Neutrophil (primary cell): Measurements from ENCODE around the gene CCDC40.

Source experiments
- H3K27ac ChIP-seq: fragments of 200-600 bp; sonication (generic); 2 replicates; pipeline ENCODE4 v1.5.1; 2016; ENCODE audit warnings: mild to moderate bottlenecking, moderate library complexity
- H3K27me3 ChIP-seq: fragments of 200-600 bp; sonication (generic); 2 replicates; pipeline ENCODE4 v1.6.0; 2016; ENCODE audit warnings: mild to moderate bottlenecking
- H3K36me3 ChIP-seq: fragments of 200-600 bp; sonication (generic); 2 replicates; pipeline ENCODE4 v1.5.1; 2017
- H3K4me1 ChIP-seq, 2 experiments: fragments of 200-600 bp in 1 of 2; sonication (generic) in 1 of 2; 1 replicate in 1 of 2; 2 replicates in 1 of 2; pipeline versions ENCODE4 v1.5.1 to v1.6.1; 2013 to 2016; ENCODE audit warnings: low read depth in 1 of 2, low read length in 1 of 2, mild to moderate bottlenecking in 1 of 2, moderate library complexity in 1 of 2; ENCODE audit not compliant: control insufficient read depth in 1 of 2, insufficient read depth in 1 of 2
- H3K4me3 ChIP-seq, 2 experiments: fragments of 200-600 bp in 1 of 2; sonication (generic) in 1 of 2; 1 replicate in 1 of 2; 2 replicates in 1 of 2; pipeline ENCODE4 v1.5.1; 2013 to 2016; ENCODE audit warnings: low read depth in 1 of 2, low read length in 1 of 2, mild to moderate bottlenecking in 1 of 2, moderate library complexity in 1 of 2
- H3K9me3 ChIP-seq: fragments of 200-600 bp; sonication (generic); 2 replicates; pipeline ENCODE4 v1.5.1; 2016
- CTCF ChIP-seq: fragments of 200-600 bp; sonication (generic); IDR thresholded peaks from 2 replicates; pipeline ENCODE4 v1.5.1; 2016; ENCODE audit warnings: antibody characterized with exemption

The CCDC40 gene

GRCh38 chr17:80137131-80137530 lies 100.7 kb downstream of the CCDC40 start:
- no peak for TF ChIP-seq CTCF
- no peaks in the 10 kb centered on the region for H3K27me3 ChIP-seq
- H3K4me3 ChIP-seq: no peak overlapping the region
- H3K27ac ChIP-seq: no peak overlapping the region
- H3K4me1 ChIP-seq: no peaks in the 10 kb centered on the region
- H3K9me3 ChIP-seq: no peaks in the 10 kb centered on the region
- H3K36me3 ChIP-seq: peaks cover 100% of the 10 kb centered on the region

- no peaks in the 10 kb centered on the region for H3K27me3 ChIP-seq
- H3K4me1 ChIP-seq: no peaks in the 10 kb centered on the region
- no peak overlapping the region for H3K27ac ChIP-seq
- H3K4me3 ChIP-seq: no peak overlapping the region
- no peaks in the 10 kb centered on the region for H3K9me3 ChIP-seq
- TF ChIP-seq CTCF: no peak
- H3K36me3 ChIP-seq: peaks cover 100% of the 10 kb centered on the region
Observed at GRCh38 chr17:80138856-80139426, 102.5 kb downstream of the CCDC40 start.

GRCh38 chr17:80141463-80142165 lies 105.2 kb downstream of the CCDC40 start:
- peaks cover 75% of the 10 kb centered on the region for H3K36me3 ChIP-seq
- no peaks in the 10 kb centered on the region for H3K27me3 ChIP-seq
- no peak for TF ChIP-seq CTCF

GRCh38 chr17:80142929-80143328 lies 106.5 kb downstream of the CCDC40 start:
- no peak overlapping the region for H3K4me3 ChIP-seq
- no peaks in the 10 kb centered on the region for H3K27me3 ChIP-seq
- no peak for TF ChIP-seq CTCF
- H3K27ac ChIP-seq: no peak overlapping the region
- peaks cover 17 to 27% of the 10 kb centered on the region in 2 experiments for H3K4me1 ChIP-seq
- peaks cover 62% of the 10 kb centered on the region for H3K36me3 ChIP-seq
- no peaks in the 10 kb centered on the region for H3K9me3 ChIP-seq

More at GRCh38 chr17:80141463-80142165, 105.2 kb downstream of the CCDC40 start:
- Histone ChIP-seq H3K4me3 (no peak overlapping the region), H3K4me1 (peaks cover 15 to 19% of the 10 kb centered on the region in 2 experiments), H3K27ac (no peak overlapping the region), H3K9me3 (no peaks in the 10 kb centered on the region)

GRCh38 chr17:80145076-80146075 lies 108.9 kb downstream of the CCDC40 start:
- peaks cover 38% of the 10 kb centered on the region for H3K36me3 ChIP-seq
- peak overlapping the region; percentile 90 for H3K27ac ChIP-seq

More at GRCh38 chr17:80145076-80146075, 108.9 kb downstream of the CCDC40 start:
- Histone ChIP-seq H3K9me3 (no peaks in the 10 kb centered on the region), H3K4me3 (peak overlapping the region; percentile 70 to 85), H3K4me1 (peaks cover 30 to 38% of the 10 kb centered on the region in 2 experiments), H3K27me3 (no peaks in the 10 kb centered on the region)
- no peak for TF ChIP-seq CTCF
